ENCODE data around the gene MACROD2.

Gene MACROD2

GRCh38 chr20:15446373-15446772 is 1451.1 kb downstream of the MACROD2 start:
- DNase-seq (ENCODE audit: low spot score): no peak

DNA sequence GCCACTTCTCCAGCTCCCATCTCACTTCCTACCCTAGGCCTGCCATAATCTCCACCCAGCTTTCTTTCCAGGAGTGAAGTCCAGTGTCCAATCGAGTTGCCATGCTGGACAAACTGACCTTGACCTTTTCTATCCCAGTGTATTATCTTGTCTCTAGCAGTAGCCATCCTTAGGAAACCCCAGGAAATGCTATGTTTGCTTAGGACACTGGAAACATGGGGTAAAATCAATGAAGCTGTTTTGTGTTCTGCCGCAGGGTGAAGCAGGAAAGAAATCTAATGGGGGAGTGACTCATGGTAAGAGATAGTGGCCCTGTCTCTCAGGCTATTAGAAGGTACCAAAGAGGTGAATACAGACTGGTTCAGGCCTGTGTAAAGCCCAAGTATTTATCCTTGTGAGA is 1452.2 kb downstream of the MACROD2 start:
- no peak for DNase-seq (ENCODE audit: low spot score)

- no peak for DNase-seq (ENCODE audit: low spot score)
These were observed 1453.7 kb downstream of the MACROD2 start for GRCh38 chr20:15449061-15449460.

GRCh38 chr20:15451241-15451640 is 1455.9 kb downstream of the MACROD2 start:
- DNase-seq (ENCODE audit: low spot score): no peak

GRCh38 chr20:15455279-15455678 is 1460.0 kb downstream of the MACROD2 start:
- DNase-seq (ENCODE audit: low spot score): no peak

- no peak for DNase-seq (ENCODE audit: low spot score)
These were observed 1466.6 kb downstream of the MACROD2 start for GRCh38 chr20:15461938-15462337.

DNA sequence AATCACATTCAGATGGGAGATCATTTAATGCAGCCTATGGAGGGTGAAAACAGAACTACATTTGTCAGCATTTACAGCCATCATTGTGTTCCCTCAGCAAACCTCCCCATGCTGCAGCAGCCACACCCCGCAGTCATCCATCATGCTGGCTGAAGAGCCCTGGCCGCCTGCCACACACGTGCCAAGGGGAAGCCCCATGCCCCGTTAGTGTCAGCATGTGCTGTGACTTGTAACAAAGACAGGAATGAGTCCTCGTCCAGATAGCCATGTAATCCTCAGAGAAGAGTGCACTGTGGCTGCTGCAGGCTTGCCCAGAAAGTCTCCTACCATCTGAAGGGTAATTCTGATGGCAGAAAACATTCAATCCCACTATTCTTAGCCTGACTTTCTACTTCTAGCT is 1480.2 kb downstream of the MACROD2 start:
- no peak for DNase-seq (ENCODE audit: low spot score)

- DNase-seq (ENCODE audit: low spot score): no peak
These were observed 1480.9 kb downstream of the MACROD2 start for GRCh38 chr20:15476186-15476585.

GRCh38 chr20:15476781-15477180 is 1481.5 kb downstream of the MACROD2 start:
- DNase-seq (ENCODE audit: low spot score): no peak

GRCh38 chr20:15482525-15482924 is 1487.2 kb downstream of the MACROD2 start:
- no peak for DNase-seq (ENCODE audit: low spot score)

GRCh38 chr20:15485519-15485918 is 1490.2 kb downstream of the MACROD2 start:
- DNase-seq (ENCODE audit: low spot score): no peak

- no peak for DNase-seq (ENCODE audit: low spot score)
These were observed 1491.7 kb downstream of the MACROD2 start for GRCh38 chr20:15487030-15487429.

GRCh38 chr20:15487682-15488081 is 1492.4 kb downstream of the MACROD2 start:
- no peak for DNase-seq (ENCODE audit: low spot score)

GRCh38 chr20:15491575-15491974 is 1496.3 kb downstream of the MACROD2 start:
- peak; percentile 71 for DNase-seq (ENCODE audit: low spot score)

DNA sequence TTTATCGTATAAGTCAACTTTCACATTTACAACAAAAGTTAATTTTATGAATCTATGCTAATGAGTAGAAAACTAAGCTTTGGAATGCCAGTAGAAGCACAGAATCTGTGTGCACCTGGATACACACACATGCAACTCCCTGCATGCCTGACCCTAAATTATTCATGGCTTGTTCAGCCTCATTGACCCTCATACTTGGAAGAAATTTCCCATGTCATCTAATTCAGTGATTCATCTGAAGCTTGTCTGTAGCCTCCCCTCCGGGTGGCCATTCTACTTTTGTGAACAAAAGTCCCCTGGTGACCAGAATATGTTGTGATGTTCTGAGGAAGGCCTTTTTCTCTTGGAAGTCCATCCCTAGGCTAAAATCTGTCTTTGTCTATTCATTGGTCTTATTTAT is 1499.5 kb downstream of the MACROD2 start:
- DNase-seq (ENCODE audit: low spot score): no peak

DNA sequence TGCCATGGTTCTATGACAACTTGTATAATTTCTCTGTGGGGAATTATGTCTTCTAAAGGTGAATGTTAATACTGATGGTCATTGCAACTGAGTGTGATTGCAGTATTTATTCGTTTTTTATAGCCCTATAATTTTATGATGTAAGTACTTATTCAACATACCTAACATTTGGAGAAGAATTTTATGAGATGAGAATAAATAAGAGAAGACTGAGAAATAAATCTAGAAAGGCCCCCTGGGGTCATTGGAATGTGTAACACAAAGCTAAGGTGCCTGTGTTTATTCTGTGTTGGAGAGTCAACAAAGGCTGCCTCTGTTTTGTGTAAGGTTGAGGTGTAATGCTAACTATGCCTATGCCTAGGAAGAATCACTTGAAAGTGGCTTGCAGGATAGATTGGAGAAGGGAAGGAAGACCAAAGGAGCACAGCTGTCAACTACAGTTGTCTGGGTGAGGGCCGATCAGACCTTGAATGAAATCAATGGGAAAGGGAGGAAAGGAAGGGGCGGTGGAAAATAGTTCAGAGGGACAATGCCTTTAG is 1501.3 kb downstream of the MACROD2 start:
- DNase-seq (ENCODE audit: low spot score): no peak

DNA sequence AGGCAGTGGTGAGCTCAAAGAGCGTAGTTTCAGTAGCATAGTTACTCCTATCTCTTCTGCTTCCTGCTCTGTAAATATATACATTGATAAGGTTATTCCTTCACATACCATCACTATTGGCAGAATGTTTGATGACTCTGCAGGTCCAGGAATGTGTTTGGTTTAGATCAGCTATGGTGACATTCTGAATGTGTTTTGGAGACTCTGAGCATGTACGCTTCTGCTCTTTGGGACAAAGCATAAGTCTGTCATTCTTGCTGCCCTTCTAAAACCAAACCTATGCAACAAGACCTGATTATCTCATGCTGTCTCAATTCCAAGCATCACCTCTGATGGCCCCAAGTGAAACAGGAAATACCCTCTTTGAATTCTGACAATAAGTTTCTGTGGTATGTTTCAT is 1503.6 kb downstream of the MACROD2 start:
- no peak for DNase-seq (ENCODE audit: low spot score)

- DNase-seq (ENCODE audit: low spot score): no peak
These were observed 1511.0 kb downstream of the MACROD2 start for GRCh38 chr20:15506311-15506710.

DNA sequence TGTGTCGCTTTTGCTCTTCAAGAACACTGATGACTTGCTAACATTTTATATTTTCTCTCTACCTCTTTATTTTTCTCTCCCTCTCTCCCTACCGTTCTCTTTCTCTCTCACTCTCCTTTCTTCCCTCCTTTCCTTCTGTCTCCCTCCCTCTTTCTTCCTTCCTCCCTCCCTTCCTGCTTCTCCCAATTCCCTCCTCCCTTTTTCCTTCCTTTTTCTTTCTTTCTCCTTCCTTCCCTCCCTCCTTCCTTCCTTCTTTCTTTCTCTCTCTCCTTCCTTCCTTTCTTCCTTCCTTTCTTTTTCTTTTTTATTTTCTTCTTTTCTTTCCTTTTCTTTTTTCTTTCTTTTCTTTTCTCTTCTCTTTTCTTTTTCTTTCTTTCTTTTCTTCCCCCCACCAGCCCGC is 1511.8 kb downstream of the MACROD2 start:
- no peak for DNase-seq (ENCODE audit: low spot score)

GRCh38 chr20:15511551-15511950 is 1516.2 kb downstream of the MACROD2 start:
- no peak for DNase-seq (ENCODE audit: low spot score)

- DNase-seq (ENCODE audit: low spot score): no peak
These were observed 1517.6 kb downstream of the MACROD2 start for GRCh38 chr20:15512916-15513315.

GRCh38 chr20:15515691-15516090 is 1520.4 kb downstream of the MACROD2 start:
- DNase-seq (ENCODE audit: low spot score): peak; percentile 72

- DNase-seq (ENCODE audit: low spot score): no peak
These were observed 1525.7 kb downstream of the MACROD2 start for GRCh38 chr20:15520930-15521524.

- no peak for DNase-seq (ENCODE audit: low spot score)
These were observed 1528.1 kb downstream of the MACROD2 start for GRCh38 chr20:15523400-15523799.

Measured in D341Med (cell line).